HG03439 (cell line): ENCODE data around the gene CKB.
A peak's percentile ranks its signal among the peaks of the same experiment; 100 is the strongest.

ENCODE experiments used
- ATAC-seq: cut with Tn5 transposase; IDR thresholded peaks from one replicate; pipeline ENCODE4 v1.9.1; 2021; ENCODE audit warnings: mild to moderate bottlenecking, moderate library complexity; ENCODE audit not compliant: unreplicated experiment

Gene CKB

DNA sequence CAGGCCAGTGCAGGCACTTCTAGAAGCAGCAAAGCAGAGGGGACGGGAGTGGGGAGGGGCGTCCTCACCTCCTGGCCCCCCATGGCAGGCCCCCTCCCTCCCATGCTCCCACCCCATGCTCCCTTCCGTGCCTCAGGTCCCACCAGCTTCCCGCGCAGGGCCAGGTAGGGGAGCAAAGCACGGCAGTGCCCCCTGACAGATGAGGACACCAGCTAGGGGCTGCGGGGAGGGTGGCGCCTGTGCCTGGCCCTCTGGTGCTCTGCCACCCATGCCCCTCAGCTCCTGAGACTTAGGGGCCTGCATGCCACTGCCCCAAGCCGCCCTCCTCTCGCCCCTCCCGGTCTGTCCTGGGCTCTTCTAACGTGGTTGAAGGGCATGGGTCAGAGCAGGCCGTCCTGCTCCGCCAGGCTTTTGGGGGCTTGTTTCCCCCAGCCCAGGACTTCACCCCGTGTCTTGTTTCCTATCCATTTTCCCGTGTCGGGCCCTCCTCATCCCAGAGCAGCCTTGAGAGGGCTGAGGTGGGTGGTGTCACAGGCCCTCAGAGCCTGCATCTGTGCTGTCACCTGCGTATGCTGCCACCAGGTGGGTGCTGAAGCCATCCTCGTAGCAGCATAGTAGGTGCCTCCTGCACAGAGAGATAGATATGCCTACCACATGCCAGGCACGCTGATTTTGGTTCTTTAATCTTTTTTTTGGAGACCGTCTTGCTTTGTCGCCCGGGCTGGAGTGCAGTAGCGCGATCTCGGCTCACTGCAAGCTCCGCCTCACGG lies 16.6 kb upstream of the CKB start:
- no peak for ATAC-seq

DNA sequence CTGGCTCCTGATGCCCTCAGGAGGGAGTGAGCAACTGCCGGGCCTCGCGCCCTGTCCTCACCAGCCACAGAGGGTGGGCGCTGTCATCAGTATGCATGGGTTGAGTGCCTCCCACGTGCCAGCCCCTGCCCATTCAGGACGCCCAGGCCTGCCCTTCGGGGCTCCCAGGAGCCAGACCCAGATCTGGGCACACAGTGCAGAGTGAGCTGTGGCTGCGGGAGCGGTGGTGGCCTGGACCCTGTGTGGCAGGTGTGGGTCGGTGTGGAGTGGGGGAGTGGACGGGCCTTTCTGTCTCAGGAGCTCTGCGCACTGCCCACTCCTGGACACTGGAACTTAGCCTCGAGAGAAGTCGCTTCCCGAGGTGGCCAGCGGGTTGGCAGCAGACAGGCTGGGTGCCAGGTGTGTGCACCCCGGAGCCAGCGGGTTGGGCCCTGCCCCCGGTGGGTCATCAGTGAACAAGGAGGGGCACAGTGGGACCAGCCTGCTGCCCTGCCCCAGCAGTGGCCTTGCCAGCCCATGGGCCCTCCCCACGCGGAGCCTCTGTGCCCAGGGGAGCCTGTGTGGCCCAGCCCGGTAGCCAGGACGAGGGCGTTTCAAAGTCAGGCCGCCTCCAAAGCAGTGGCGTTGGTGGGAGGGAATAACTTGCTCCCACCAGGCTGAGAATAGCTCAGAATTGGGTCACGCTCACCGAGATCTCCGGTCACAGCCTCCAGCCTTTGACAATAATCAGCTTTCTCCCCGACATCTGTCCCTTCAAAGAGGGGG lies 15.8 kb upstream of the CKB start:
- ATAC-seq, result no peak

DNA sequence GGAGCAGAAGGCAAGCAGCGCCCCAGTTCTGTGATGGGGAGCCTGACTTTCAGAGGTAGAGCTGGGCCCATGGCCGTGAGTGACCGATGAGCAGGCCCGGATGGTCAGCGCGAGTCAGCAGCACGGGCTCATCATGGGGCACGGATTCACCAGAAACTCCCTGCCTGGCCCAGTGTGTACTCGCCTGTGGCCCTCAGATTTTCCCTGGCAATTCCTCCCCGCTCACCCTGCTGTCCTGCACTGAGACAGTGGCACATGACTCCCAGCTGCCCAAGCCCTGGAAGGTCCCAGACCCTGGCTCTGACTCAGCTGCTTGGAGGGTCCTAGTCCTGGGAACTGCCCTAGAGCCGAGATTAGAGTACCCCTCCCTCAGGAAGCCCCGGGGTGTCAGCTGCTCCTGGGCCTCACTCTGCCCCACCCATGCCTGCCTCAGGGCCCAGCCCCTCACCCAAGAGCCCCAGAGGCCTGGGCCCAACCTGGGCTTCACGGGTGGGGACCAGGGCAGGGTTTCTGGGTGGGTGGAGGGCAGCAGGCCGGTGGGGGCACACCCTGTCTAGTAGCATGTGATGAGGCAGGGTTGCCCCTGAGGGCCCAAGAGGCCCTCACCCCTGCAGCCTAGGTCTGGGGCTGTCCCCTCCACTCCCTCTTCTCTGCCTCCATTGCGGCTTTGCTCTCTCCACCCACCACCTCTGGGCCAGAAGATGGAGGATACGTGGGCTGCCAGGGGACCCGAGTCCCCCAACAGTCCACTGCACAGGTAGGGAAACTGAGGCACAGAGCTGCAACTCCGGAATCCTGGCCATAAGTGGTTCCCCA lies 14.8 kb upstream of the CKB start:
- ATAC-seq, result no peak

DNA sequence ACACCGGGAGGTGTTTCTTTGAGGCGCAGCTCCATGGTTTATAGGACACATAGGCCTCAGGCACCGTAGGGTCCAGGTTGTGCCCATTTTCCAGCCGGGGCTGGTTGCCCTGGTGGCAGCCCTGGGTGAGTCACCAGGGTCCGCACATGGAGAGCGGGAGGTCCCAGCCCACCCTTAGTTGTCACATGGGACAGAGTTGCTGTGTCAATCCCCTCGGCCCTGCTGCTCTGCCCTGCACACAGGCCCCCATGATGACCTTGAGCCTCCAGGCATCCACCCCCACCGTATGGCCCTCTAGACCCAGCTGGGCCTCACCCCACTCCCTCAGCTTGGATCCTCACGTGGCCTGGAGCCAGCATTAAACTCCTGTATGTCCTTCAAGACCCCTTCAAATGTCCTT lies 14.1 kb upstream of the CKB start:
- ATAC-seq, result no peak

DNA sequence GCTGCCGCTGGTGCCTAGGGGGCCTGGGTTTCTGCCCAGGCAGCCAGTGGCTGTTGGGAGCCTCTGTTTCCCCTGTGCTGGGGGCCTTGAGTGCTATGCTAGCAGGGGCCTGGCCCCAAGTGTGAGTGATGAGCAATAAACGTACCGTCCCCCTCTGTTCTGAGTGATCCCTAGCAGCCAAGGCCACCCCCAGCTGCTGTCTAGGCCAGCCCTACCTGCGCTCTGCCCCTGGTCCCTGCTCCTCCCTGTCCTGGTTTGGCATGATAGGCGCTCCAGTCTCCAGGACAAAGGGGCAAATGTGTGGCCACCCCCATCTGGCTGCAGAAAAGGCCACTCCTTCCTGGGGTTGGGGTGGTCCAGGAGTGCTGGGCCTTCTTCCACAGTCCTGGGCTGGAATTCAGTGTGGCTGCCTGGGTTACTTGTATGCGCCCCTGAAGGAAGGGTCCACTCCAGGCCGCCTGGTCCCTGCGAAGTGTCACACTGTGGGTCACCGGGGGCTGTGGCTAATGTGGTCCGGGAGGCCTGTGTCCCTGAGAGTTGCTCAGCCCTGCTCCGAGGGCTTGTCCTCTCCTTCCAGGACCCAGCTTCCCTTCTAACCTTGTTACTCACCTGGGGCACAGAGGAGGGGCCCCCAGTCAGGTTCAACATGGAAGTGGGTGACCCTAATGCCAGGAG lies 13.4 kb upstream of the CKB start:
- ATAC-seq, result no peak

DNA sequence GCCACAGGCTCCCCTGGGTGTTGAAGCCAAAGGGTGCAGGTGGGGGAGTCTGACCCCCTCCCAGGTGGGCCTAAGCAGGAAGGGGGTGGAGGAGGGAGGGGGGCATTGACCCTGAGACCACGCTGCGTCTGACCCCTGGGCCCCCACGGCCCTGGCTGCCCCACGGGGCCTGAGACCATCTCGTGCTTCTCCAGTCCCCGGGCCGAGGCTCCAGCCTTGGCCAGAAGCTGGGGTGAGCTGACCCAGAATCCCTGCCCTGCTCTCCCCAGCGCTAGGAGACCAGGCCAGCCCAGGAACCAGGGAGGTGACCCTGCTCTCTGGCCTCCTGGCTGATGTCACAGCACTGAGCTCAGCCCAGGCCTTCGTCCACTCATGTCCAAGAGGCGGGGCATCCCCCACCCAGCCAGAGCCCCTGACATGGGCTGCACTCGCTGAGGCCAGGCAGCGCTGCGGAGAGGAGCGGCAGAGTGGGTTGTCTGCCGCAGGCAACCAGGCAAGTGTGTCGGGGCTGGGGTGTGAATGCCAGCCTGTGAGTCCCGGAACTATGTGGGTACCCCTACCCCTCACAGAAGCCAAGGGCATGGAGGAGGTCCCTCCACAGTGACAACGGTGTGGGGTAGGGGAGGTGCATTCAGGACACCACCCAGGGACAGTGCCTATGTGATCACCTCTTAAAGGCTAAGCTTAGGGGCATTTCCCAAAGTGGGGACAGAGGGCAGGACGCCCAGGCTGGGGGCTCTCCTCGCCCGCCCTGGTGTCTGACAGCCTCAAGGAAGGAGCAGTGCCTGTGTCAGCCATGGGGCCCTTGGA lies 12.7 kb upstream of the CKB start:
- ATAC-seq, result no peak

DNA sequence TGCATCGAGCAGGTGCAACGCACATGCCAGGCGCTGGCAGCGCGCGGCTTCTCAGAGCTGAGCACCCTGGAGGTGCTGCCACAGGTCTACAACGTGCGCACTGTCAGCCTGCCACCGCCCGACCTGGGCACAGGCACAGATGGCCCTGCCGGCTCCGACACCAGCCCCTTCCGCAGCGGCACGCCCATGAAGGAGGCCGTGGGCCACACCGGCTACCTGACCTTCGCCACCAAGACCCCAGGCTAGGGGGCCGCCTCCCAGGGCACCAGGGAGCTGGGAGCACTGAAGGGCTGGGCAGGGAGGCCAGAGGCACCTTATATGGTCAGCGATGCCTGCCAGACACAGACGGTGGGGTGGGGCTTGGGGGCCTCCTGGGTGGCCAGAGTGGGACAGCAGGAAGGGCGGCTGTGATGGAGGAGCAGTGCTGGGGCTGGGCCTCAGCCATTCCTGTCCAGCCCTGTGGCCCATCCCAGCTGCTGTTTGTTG lies 12.0 kb upstream of the CKB start:
- no peak for ATAC-seq

DNA sequence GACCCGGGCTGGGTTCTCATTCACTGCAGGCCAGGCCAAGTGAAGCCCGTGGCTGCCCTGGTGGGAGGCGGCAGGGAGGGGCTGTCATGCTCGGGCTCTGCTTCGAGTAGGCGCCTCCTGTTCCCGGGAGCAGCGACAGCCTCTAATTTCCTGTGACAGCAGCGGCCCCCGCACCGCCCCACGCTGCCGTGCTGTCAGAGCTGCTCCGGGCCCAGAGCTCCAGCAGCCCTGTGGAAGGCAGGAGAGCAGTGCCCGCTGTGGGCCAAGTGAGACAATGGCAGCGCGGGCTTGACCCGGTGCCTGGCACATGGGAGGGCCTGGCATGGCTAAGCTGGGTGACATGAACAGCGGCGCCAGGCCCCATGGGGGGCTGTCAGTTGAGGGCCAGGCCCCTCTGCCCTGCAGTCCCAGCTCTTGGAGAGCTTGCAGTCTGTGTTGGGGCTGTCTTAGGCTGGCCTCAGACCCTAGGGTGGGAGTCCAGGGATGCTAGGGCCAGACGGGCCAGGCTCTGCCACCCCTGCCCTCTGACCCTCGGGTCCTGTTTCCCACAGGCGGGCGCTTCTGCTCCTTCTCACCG lies 11.5 kb upstream of the CKB start:
- ATAC-seq, result no peak

DNA sequence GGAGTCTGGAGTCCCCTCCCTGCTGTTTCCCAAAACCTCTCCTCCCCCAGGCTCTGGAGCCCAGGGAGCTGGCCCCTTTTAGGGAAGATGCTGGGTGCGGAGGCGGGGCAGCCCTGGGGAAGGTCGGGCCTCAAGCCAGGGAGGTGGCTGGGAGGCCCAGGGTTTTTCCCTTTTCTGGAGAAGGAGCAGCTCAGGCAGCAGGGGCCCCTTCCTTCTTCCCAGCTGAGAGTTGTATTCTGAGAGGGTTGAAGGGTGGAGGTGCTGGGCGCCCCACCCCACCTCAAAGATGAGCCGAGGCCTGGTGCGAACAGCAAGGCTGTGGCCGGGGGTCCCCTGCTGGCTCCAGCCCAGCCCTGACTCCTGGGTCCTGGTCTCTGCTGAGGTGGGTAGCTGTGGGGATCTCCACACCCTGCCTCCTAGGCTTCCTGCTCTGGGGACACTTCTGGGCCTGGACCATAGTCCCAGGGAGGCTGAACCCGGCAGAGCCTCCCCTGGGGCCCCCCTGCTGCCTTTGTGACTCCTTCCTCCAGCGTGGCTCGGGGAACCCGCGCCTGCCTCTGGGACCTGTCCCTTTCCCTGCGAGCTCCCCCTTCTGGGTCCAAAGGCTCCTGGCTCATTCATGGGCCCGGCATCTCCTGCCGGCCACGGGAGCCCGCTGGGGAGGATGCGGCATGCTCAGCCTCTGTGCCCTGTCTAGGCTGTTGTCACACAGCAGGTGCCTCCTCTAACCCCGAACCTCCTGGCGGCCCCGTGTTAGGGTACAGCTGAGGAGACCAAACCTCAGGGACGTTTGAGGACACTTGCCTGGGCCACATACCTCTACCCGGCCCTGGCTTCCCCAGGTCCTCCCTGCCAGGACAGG lies 10.7 kb upstream of the CKB start:
- no peak for ATAC-seq

DNA sequence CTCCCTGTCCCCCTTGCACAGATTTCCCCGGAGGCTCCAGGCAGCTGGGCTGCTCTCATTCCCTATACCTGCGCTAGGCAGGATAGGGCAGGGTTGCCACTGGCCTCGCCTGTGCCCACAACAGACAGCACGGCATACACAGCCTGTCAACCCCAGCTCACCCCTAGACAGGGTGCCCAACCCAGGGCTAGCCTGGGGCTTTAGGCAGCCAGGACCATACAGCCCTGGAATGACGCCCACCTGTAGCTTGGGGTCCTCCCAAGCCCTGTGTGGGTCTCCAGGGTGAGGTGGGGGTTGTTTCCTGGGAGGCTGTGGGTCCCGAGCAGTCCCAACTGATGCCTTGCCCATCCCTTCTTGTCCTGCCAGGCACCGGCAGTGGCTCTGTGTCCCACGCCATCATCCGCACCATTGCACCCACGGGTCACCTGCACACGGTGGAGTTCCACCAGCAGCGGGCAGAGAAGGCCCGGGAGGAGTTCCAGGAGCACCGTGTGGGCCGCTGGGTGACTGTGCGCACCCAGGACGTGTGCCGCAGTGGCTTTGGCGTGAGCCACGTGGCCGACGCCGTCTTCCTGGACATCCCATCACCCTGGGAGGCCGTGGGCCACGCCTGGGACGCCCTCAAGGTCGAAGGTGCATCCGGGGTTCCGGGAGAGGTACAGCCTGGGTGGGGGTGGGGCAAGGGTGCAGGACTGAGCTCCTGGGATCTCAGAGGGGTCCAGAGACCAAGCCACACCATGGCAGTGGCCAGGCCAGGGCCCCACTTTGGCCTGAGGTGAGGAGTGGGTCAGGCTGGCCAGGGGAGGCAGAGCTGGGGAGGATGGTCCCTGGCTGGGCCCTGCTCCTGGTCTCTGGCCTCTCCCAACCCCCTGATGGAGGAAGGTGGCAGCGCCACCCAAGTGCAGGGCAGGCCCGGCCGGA lies 9.8 kb upstream of the CKB start:
- ATAC-seq, result no peak

DNA sequence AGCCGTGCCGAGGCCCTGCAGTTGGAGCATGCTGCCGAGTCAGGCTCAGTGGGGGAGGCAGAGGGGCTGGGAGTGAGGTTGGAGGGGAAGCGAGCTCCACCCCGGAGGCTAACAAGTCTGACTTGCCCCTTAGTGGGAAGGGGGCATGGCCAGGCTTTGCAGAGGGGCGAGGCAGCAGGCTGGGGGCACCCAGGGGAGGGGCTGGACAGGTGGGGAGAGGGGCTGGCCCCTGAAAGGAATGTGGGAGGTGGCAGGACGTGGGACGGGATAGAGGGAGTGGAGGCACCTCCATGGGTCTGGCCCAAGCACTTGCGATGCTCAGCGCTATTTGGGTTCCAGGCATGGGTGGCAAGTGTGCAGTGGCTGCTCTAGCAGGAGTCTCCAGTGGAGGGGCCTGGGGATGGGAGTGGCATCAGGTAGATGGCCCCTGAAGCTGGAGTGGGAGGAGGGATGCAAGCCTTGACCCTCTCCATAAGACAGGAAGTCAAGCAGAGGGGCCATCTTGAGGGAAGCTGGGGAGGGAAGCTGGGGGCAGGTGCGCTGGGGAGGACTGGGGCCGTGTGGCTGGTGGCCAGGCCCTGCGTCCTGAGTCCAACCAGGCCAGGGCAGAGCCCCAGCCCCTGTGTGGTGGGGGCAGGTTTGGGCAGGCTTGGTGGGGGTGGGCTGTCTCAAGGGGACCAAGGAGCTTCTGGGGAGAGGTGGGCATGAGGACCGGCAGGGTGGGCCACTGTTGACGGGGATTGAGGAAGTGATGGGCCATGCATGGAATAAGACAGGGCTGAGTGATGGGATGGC lies 9.0 kb upstream of the CKB start:
- ATAC-seq, result no peak

DNA sequence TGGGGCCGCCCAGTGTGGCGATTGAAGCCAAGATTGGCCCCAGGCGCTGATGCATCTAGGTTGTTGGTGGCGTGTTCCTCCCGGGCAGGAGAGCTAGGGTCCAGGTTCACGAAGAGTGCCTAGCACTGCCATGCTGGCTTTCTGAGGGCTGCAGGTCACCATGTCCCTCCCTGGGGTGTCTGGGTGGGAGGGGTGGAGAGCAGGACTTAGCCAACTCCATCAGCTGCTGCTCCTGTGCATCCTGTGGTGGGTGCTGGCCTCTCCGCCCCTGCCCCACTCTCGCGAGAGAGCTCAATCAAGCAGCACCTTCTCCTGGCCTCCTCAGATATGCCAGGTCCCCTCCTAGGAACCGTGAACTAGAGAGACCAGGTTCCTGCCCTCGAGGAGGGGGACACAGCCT lies 8.2 kb upstream of the CKB start:
- ATAC-seq, result no peak

DNA sequence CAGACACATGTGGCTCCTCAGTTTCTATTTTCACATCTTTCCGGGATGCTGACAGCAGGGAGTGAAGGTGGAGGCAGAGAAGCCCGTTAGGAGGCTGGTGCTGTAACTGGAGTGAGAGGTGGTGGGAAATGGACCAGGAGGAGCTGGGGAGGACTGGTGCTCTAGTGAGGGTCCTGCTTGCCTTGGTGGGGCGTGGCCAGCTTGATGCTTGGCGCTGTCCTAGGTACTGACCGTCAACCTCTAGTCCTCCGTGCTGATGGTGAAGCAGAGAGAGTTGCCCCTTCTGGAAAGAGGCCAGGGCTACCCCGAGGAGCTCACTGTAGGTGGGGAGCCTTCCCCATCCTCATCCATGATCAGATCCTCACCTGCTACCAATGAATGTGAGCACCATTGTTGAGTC lies 7.8 kb upstream of the CKB start:
- ATAC-seq, result no peak

DNA sequence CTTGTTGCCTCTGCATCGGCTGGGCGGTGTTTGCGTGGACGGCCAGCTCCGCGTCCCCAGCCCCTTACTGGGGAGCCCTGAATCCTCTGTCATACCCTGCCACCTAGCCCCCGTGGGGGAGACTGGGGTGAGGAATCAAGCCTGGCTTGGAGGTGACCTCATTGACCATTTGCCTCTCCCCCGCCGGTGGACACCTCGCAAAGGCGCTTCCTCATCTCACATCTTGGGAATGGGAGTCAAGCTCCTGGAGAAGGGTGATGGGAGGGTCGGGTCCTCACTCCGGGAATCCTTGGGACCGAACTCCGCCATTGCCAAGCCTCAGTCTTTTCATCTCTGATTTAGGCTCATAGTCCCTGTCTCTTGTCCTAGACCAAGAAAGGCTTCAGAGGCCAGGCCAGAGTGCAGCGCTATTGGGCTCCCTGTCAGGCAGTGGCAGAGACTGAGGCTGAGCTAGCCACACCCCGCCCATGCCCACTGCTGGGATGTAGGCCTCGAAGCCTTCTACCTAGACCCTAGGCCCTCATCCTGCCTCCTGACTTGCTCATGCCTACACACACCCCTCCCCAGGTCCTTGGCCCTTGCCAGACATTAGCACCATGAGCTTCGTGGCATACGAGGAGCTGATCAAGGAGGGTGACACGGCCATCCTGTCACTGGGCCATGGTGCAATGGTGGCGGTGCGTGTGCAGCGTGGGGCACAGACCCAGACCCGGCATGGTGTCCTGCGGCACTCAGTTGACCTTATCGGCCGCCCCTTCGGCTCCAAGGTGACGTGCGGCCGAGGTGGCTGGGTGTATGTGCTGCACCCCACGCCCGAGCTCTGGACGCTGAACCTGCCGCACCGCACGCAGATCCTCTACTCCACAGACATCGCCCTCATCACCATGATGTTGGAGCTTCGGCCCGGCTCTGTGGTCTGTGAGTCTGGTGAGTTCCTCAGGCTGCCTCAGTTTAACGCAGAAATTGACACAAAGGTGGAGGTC lies 7.0 kb upstream of the CKB start:
- ATAC-seq, result no peak

DNA sequence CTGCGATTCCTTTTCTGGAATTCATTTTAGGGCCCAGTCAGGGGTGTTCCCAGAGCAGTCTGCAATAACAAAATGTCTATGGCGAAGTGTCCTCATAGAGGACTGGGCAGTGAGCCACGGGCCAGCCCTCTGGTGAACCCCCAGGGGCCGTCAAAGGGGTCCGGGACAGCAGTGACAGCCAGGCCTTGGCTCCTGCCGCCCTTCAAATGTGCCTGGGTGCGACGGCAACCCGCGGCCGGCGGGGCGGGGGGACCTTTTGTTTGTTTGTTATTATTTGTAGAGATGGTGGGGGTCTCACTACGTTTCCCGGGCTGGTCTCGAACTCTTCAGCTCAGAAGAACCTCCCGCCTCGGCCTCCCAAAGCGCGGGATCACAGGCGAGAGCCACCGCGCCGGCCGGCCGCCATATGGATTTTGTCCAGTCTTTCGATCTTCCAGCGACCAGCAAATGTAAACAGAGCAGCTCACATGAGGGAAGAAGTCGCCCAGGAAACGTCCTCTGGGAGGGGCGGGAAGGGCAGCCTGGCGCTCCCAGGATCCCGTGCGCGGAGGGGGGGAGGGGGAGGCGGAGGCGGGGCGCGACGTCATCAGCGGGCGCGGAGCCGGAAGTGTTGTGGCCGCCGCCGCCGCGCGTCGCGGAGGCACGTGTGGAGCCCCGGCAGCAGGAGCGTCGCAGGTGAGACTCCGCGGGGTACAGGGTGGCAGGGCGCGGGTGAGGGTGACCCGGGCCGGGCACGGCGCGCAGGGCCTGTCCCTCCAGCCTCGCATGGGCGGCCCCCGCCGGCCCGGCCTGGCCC lies 6.2 kb upstream of the CKB start, which contains the start of gene TRMT61A:
TSS of gene TRMT61A (plus strand) at position 610 of the 796 bp plus-strand sequence. CDS start 783 bp downstream, outside the sequence.
- peak; percentile 48 for ATAC-seq
